HG02870 (cell line): ENCODE data around the gene TMEM131L.
"Not testable (repeated sequence)": the region's sequence is repeated elsewhere in the genome, so short reads cannot be mapped to it uniquely, and the experiment has no call there.

Experiments used
- ATAC-seq: cut with Tn5 transposase; IDR thresholded peaks from one replicate; pipeline ENCODE4 v1.9.1; 2021; ENCODE audit warnings: mild to moderate bottlenecking, moderate library complexity; ENCODE audit not compliant: unreplicated experiment

TMEM131L gene, protein sequence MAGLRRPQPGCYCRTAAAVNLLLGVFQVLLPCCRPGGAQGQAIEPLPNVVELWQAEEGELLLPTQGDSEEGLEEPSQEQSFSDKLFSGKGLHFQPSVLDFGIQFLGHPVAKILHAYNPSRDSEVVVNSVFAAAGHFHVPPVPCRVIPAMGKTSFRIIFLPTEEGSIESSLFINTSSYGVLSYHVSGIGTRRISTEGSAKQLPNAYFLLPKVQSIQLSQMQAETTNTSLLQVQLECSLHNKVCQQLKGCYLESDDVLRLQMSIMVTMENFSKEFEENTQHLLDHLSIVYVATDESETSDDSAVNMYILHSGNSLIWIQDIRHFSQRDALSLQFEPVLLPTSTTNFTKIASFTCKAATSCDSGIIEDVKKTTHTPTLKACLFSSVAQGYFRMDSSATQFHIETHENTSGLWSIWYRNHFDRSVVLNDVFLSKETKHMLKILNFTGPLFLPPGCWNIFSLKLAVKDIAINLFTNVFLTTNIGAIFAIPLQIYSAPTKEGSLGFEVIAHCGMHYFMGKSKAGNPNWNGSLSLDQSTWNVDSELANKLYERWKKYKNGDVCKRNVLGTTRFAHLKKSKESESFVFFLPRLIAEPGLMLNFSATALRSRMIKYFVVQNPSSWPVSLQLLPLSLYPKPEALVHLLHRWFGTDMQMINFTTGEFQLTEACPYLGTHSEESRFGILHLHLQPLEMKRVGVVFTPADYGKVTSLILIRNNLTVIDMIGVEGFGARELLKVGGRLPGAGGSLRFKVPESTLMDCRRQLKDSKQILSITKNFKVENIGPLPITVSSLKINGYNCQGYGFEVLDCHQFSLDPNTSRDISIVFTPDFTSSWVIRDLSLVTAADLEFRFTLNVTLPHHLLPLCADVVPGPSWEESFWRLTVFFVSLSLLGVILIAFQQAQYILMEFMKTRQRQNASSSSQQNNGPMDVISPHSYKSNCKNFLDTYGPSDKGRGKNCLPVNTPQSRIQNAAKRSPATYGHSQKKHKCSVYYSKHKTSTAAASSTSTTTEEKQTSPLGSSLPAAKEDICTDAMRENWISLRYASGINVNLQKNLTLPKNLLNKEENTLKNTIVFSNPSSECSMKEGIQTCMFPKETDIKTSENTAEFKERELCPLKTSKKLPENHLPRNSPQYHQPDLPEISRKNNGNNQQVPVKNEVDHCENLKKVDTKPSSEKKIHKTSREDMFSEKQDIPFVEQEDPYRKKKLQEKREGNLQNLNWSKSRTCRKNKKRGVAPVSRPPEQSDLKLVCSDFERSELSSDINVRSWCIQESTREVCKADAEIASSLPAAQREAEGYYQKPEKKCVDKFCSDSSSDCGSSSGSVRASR (N-terminal part only)

GRCh38 chr4:153466081-153466948 is at the start of gene TMEM131L:
Gene TMEM131L, plus strand, starts transcription at chr4:153466360. Its CDS starts 38 bp downstream, at chr4:153466398.
- peak; percentile 38 for ATAC-seq

DNA sequence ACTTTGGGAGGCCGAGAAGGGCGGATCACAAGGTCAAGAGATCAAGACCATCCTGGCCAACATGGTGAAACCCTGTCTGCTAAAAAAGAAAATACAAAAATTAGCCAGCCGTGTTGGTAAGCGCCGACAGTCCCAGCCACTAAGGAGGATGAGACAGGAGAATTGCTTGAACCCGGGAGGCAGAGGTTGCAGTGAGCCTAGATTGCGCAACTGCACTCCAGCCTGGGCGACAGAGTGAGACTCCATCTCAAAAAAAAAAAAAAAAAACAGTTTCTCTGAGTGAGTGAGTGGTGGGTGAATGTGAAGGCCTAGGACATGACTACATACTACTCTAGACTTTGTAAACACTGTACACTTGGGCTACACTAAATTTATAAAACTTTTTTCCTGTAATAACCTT is 49.7 kb upstream of the TMEM131L start:
- ATAC-seq: not testable (repeated sequence)

DNA sequence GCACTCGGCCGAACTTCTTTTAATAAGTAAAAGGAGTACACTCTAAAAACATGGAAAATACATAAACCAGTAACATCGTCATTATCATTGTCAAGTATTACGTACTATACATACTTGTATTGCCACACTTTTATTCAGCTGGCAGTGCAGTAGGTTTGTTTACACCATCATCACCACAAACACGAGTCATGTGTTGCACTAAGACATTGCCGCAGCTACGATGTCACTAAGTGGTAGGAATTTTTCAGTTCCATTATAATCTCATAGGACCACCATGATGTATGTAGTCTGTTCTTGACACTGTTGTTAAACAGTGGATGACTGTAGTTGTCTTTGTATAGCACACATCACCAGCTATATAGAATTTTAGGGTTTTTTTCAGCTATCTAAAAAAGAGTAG is 48.0 kb upstream of the TMEM131L start:
- ATAC-seq: no peak

DNA sequence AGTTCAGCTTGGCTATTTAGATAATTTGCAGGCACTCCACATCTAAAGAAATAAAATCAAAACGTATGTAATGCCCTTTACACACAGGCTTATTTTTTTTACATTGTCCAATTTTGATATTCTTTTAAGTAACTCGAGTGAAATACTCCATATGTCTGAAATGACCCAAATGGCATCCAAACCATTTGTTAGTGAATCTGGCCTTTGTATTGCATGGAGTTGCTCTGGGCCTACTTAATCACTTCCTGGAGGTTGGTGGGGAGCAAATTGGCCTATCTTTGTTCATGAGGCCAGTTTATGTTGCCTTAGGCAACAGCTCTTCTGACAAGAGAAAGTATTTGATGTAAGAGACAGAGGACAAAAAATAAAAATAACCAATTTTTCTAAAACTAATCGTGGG is 47.6 kb upstream of the TMEM131L start:
- ATAC-seq: no peak

DNA sequence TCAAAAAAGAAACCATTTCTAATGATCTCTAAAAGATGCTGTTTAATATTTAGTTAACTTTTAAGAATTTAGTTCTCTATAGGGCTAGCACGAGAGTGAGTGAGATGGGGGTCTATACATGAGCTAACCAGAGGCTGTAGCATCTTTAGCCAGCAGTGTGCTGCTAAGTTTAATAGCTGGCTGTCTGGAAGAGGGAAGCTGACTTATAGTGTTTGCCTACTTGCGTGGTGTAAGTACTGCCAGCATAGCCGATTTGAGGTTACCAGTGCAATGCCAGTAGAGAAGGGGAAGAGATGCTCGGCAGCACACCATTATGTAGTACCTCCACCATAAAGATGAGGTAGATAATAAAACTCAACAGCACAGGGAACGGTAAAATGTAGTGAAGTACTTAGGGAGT is 47.1 kb upstream of the TMEM131L start:
- ATAC-seq: no peak

DNA sequence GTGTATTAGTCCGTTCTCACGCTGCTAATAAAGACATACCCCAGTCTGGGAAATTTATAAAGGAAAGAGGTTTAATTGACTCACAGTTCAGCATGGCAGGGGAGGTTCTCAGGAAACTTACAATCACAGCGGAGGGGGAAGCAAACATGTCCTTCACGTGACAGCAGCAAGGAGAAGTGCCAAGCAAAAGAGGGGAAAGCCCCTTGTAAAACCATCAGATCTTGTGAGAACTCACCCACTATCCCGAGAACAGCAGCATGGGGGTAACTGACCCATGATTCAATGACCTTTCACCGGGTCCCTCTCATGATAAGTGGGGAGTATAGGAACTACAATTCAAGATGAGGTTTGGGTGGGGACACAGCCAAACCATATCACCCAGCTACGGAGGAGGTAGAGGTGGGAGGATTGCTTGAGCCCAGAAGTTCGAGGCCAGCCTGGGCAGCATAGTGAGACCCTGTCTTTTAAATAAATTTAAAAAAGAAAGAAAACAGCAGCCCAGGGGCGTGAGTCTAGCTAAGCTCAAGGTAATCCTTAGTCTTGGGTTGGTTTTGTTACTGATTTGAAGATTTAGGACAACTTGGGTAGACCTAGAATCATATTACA is 46.4 kb upstream of the TMEM131L start:
- ATAC-seq: no peak

GRCh38 chr4:153420361-153420760 is 45.8 kb upstream of the TMEM131L start:
- ATAC-seq: no peak

DNA sequence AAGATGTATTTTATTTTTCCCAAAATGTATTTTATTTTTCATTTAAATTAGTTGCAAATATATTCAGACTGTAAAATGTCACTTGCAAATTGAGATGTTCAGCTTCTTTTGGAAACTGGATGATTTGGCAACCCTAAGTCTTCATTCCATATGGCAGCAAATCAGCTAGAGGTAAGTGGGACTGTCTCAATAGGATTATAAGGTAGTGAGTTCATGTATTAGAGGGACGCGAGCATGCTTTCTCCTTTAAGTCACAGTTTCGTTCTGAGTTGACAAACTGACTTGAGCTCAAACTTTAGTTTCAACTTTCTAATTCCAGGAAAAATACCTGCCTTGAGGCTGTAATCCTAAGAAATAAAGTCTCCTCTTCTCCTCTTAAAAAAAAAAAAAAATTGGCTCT is 44.2 kb upstream of the TMEM131L start:
- ATAC-seq: peak; percentile 49

GRCh38 chr4:153426207-153426885 is 39.8 kb upstream of the TMEM131L start:
- ATAC-seq: peak; percentile 71

DNA sequence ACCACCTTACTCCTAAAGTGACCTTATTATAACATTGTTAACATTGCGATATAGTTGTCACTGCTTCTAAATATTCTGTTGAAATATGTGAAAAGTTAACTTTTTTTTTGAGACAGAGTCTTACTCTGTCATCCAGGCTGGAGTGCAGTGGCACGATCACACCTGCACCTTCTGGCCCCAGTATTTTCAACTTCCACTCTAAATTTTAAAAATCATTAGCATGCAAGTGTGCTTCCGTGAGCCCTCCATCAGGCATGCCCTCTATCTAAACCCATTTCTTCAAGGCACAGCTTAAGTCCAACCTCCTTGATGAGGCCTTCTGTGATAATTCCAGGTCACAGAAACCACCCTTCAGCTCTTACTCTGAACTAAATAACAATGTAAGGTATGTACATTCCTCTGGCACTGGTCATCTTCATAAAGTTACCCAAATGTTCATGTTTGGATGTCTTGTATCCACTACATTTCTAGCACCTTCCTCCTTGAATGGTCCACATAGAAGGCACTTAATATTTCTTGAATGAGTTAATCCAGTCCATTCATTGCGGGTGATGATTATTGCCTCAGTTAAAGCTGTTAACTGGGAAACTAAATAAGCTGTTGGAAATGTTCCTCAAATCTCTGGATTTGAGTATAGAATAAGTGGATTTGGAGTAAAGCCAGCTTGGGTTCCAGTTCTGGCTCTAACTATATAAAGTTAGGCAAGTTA is 38.6 kb upstream of the TMEM131L start:
- no peak for ATAC-seq

DNA sequence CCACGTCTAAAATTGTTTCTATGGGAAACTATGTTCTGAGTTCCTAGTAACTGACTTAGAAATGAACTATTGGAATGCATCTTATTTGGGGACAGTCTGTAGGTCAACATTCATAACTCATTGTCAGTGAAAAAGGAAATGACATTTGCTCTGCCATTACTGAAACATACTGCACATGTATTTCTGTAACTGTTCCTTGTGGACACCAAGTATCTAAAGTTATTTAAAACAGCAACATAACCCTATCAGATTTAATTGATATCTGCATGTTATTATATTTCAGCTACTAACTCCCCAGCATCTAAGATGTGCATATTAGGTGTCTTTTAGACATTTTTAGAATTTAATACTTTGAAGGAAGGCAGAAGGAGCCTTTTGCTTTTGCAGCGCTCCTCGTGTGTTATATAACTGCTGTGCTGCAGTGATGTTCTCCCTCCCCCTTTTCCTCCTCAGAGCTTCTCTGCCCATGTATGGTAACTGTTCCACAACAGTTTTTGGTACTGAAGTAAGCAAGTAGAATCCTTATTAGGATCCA is 37.2 kb upstream of the TMEM131L start:
- ATAC-seq: no peak

- peak; percentile 89 for ATAC-seq
These were observed 33.0 kb upstream of the TMEM131L start for GRCh38 chr4:153432965-153433753.

DNA sequence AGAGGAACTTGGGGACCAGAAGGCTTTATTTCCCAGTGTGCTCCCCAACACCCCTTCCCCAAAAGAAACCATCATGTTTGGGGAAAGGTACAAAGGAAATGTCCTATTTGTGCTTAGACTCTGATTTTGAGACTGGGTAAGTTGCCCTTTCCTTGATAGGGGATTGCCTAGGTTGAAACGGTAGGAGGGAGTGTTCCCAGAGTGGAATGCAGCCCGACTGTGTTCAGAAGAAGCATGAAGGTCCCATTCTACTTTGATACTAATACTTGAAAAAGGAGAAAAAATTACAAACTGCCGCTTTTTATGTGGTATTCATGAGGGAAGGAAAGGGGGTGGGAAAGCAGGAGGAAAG is 32.4 kb upstream of the TMEM131L start:
- peak; percentile 3 for ATAC-seq

DNA sequence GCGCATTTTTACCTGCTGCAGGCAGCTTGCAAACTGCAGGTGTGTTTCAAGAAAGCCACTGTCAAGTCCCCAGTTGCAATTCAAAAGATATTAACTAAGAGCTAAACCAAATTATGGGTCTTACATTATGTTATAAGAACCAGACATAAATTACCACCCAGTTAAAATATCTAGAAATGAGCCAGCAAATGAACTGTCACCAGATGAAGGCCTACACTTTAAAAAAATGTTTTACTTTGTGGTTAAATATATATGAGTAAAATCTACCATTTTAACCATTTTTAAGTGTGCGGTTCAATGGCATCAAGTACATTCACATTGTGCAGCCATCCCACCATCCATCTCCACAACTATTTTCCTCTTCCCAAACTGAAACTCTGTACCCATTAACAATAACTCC is 32.0 kb upstream of the TMEM131L start:
- ATAC-seq: no peak

DNA sequence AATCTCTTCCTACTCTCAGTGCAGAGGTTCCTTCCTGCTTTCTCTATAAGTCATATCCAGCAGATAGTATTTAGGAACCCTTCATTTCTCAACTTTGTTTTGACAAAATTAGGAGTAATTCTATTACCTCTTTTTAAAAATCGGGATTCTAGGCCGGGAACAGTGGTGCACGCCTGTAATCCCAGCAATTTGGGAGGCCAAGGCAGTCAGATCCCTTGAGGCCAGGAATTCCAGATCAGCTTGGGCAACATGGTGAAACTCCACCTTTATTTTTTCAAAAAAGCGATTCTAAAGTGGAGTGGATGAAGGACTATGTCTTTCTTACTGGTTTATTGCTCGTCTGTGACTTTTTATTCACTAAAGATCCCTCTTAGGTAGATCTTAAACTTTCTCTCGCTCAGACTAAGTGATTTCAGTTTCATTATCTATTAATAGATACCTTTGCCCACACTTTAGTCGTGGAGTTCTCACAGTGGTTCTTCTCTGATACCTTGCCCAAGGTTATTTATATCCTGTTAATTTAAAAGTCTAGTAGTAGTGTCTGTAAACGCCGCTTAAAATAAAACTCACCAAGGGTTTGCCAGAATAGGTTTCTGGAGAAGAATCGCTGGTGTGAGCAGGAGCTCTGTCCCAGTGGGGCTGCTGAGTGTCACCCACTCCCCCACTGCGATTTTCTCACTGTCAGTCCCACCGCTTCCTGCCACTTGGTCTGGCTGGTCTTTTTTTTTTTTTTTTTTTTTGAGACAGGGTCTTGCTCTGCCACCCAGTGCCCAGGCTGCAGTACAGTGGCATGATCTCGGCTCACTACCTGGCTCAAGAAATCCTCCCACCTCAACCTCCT is 27.0 kb upstream of the TMEM131L start:
- peak; percentile 49 for ATAC-seq

- ATAC-seq: no peak
These were observed 26.3 kb upstream of the TMEM131L start for GRCh38 chr4:153439831-153440230.

DNA sequence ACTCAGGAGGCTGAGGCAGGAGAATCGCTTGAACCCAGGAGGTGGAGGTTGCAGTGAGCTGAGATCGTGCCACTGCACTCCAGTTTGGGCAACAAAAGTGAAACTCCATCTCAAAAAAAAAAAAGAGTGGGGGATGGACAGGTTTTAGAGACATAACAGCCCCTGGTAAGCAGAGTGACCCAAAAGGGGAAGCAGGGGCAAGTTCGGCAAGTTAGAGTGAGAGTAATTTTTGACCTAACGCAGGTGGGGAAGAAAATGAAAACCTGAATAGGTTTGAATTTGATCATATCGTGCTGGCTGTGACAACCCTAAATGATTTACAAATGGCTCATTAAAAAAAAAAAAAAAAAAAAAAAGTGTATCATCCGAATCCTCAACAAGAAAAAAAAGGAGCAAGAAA is 25.7 kb upstream of the TMEM131L start:
- ATAC-seq: peak; percentile 32
